ENCODE data around the gene LBH.

- TF ChIP-seq ZNF292 (CRISPR knock-in tag; IDR thresholded peaks at IDR 0.05; ENCODE audit: borderline replicate concordance, low read depth), result no peak
- TF ChIP-seq ZNF329 (CRISPR knock-in tag; IDR thresholded peaks at IDR 0.05; ENCODE audit: low read depth), result no peak
- TF ChIP-seq SNAI1 (CRISPR knock-in tag; IDR thresholded peaks at IDR 0.05; ENCODE audit: borderline replicate concordance), result no peak
- TF ChIP-seq TAF1 (CRISPR knock-in tag; IDR thresholded peaks at IDR 0.05), result no peak
These were observed 65.2 kb downstream of the LBH start for GRCh38 chr2:30296496-30296895.
